SK-N-MC (cell line): ENCODE data around the gene PFN3.
"Not testable (repeated sequence)": the region's sequence is repeated elsewhere in the genome, so short reads cannot be mapped to it uniquely, and the experiment has no call there.

Source experiments
- DNase-seq: peaks from one replicate; pipeline ENCODE4 v3.0.0-alpha.2; 2011; ENCODE audit warnings: low read depth, low spot score
- H3K27ac ChIP-seq: fragments of 200-600 bp; sonication (generic); 2 replicates; pipeline ENCODE4 v1.5.1; 2016; ENCODE audit warnings: mixed run types
- H3K36me3 ChIP-seq: fragments of 200-600 bp; sonication (generic); 2 replicates; pipeline ENCODE4 v1.6.1; 2017; ENCODE audit warnings: antibody characterized with exemption, low read length, mixed read lengths; ENCODE audit not compliant: insufficient read depth
- H3K4me3 ChIP-seq: fragments of 200-600 bp; sonication (generic); 2 replicates; pipeline ENCODE4 v1.5.1; 2016
- H3K9ac ChIP-seq: fragments of 200-600 bp; sonication (generic); 2 replicates; pipeline ENCODE4 v1.8.0; 2017; ENCODE audit warnings: mixed run types, mixed read lengths; ENCODE audit not compliant: insufficient read length
- H3K9me3 ChIP-seq: fragments of 200-600 bp; sonication (generic); 2 replicates; pipeline ENCODE4 v1.6.1; 2017; ENCODE audit warnings: low read depth, mild to moderate bottlenecking, antibody characterized with exemption, low read length, moderate library complexity, mixed read lengths
- EZH2 ChIP-seq: fragments of 200-600 bp; sonication (generic); IDR thresholded peaks from one replicate; pipeline ENCODE4 v1.6.1; 2017; ENCODE audit warnings: antibody characterized with exemption
- FOXP2 ChIP-seq: optimal IDR thresholded peaks from 2 replicates; pipeline ENCODE3; 2011; ENCODE audit warnings: mild to moderate bottlenecking, moderate library complexity; ENCODE audit not compliant: insufficient read depth; ENCODE audit errors: extremely low read length, control extremely low read depth
- POLR2AphosphoS5 ChIP-seq: IDR thresholded peaks from 2 replicates; pipeline ENCODE4 v1.6.1; 2012; ENCODE audit warnings: mild to moderate bottlenecking, low read depth, low read length, borderline replicate concordance

The PFN3 gene

DNA sequence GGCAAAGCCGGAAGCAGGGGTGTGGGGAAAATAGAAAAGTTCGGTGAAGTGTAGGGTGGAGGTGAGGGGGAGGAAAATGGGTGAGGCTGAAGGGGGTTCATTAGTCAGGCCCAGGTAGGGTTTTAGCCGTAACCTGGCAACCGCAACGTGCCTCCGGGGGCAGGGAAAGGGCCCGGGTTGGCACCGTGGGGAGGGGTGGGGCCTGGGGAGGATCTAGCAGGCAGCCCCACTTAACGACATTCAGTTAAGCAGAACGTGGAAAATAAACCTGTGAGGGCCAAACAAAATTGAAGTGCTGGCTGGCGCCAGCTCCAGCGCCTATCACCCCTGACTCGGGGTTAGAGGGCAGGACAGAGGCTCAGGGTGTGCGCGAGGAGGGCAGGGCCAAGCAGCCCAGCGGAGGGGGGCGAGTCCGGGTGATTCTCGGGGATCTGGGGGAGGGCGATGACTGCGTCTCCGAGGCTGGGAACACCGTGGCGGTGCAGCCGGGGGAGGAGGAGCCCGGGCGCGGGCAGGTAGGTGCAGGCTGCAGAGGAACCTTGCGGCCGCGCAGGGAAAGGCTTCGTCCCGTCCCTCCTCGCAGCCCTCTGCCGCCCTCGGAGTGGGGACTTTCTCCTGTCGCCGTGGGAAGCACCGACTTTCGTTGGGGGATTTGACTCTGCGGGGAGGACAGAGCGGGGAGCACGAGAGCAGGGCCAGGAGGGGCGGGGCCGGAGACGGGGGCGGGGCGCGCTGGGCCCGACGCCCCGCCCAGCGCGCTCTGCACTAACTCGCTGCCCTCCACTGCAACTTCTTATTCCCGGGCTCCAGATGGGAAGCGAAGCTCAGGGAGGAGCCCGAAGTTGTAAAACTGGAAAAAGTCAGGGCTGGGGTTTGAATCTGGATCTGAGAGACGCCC is 37.6 kb downstream of the PFN3 start:
- DNase-seq = no peak
- TF ChIP-seq POLR2AphosphoS5 (peak; percentile 40; the same call in 1 of the 2 replicates), FOXP2 (no peak)
- Histone ChIP-seq H3K9ac (no peak overlapping the region), H3K36me3 (no peaks in the 10 kb centered on the region), H3K9me3 (no peaks in the 10 kb centered on the region), H3K27ac (no peak overlapping the region), H3K4me3 (peak overlapping the region; percentile 74)

DNA sequence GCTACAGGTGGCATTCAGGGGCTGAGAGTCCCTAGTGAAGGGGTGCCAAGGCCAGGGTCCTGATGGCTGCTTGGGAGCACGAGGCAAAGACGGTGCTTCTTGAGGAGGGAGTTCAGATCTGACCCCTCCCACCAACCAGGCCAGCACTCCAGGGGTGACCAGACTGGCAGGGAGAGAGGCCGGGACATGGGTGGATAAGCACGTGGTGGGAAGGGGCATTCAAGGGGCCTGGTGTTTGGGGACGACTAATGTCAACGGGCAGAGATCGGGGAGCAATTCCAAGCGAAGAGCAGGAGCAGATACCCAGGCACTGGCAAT is 38.2 kb downstream of the PFN3 start:
- DNase-seq = no peak
- Histone ChIP-seq H3K4me3 (no peak overlapping the region), H3K9me3 (no peaks in the 10 kb centered on the region), H3K36me3 (no peaks in the 10 kb centered on the region), H3K9ac (no peak overlapping the region), H3K27ac (no peak overlapping the region)
- TF ChIP-seq FOXP2 (no peak), EZH2 (no peak), POLR2AphosphoS5 (no peak)

DNA sequence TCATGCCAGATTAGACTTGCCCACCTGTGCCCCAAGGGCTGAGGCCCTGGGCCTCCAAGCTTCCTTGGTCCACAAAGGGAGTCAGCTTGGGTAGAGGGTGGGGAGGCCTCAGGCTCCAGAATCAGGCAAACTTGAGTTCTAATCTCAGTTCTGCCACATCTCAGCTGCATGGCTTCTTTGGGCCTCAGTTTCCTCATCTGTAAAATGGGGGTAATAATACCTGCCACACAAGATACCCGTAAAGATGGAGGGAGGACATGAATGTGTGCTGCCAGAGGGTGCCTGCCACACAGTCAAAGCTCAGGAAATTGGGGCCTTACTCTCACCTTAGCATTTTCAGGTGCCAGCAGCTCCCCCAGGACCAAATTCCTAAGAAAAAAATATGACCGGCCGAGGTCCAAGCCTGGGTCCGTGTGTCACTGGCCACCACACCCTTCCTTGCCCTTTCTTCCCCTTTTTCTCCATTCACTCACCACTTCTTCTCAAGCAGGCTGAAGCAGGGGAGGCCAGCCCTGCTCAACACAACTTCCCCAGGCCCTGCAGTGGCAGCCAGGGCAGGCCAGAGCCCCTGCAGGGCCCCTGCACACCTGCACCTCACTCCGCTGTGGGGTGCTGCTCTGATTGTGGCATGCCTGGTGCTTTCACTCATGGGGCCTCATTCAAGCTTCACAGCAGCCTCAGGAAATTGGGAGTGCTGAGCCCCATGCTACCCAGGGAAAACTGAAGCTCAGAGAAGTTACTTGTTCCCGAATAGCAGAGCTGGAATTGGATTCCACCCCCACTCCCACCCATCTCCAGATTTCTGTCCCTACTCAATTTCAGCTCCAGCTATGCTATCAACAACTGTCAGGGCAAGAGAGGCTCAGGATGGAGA is 38.8 kb downstream of the PFN3 start:
- TF ChIP-seq FOXP2 = no peak

DNA sequence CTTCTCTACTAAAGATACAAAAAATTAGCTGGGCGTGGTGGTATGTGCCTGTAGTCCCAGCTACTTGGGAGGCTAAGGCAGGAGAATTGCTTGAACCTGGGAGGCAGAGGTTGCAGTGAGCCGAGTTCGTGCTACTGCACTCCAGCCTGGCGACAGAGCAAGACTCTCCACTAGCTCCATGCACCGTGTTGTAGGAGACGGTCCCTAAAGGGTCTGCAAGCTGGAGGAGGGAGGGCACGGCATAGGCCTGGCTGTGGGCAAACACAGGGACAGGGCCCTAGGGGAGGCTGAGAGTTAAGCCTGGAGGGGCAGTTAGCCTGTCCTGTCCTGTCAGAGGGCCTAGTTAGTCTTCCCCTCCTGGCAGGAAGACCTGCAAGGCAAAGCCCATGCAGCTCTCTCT is 39.7 kb downstream of the PFN3 start:
- DNase-seq, H3K4me3 ChIP-seq, H3K9ac ChIP-seq, H3K36me3 ChIP-seq, H3K27ac ChIP-seq, H3K9me3 ChIP-seq: not testable (repeated sequence)

More for the DNA sequence above, 38.8 kb downstream of the PFN3 start:
- H3K36me3 ChIP-seq = no peaks in the 10 kb centered on the region
- DNase-seq = no peak
- no peak overlapping the region for H3K9ac ChIP-seq
- no peak overlapping the region for H3K4me3 ChIP-seq
- no peak overlapping the region for H3K27ac ChIP-seq
- no peaks in the 10 kb centered on the region for H3K9me3 ChIP-seq

DNA sequence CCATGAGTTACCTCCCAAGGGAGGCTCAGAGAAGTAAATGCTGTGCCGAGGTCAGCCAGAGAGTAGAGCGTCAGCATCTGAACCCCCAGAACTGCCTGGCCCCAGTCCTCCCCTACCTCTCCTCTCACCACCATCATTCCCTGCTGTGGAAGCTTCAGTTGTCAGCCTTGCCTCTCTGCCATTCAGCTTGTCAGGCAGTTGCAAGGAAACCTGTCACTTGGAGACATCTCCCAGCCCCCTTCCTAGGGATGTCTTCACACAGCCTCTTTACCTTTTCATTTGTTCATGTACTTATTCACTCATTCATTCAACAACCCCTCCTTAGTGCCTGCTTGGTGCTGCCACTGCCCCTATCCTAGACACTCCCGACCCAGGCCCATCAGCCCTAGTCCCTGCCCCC is 40.6 kb downstream of the PFN3 start:
- Histone ChIP-seq H3K4me3 (no peak overlapping the region), H3K9me3 (no peaks in the 10 kb centered on the region), H3K9ac (no peak overlapping the region), H3K36me3 (no peaks in the 10 kb centered on the region), H3K27ac (no peak overlapping the region)
- no peak for DNase-seq
- no peak for TF ChIP-seq FOXP2
- no peak for TF ChIP-seq POLR2AphosphoS5
- no peak for TF ChIP-seq EZH2

DNA sequence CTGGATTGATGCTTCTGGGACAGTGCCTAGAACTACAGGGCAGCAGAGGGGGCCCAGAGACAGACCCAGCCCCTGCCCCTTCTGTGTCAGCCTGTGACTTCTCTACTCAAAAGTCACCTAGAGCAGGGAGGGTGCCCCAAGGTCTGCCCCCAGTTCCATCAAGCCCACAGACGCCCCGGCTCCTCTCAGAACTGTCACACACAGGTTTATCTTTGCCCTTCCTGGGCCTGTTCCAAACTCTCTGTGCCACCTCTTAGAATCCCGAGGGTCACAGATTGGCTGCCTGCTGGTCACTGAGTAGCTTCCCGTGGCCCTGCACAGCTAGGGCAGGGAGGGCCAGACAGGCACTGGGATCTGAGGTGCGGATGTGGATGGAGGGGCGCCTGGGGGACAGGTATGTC is 41.0 kb downstream of the PFN3 start:
- TF ChIP-seq FOXP2 (no peak), EZH2 (no peak), POLR2AphosphoS5 (no peak)
- H3K9me3 ChIP-seq = no peaks in the 10 kb centered on the region
- no peak overlapping the region for H3K9ac ChIP-seq
- no peaks in the 10 kb centered on the region for H3K36me3 ChIP-seq
- H3K4me3 ChIP-seq = no peak overlapping the region
- DNase-seq = no peak
- H3K27ac ChIP-seq = no peak overlapping the region

DNA sequence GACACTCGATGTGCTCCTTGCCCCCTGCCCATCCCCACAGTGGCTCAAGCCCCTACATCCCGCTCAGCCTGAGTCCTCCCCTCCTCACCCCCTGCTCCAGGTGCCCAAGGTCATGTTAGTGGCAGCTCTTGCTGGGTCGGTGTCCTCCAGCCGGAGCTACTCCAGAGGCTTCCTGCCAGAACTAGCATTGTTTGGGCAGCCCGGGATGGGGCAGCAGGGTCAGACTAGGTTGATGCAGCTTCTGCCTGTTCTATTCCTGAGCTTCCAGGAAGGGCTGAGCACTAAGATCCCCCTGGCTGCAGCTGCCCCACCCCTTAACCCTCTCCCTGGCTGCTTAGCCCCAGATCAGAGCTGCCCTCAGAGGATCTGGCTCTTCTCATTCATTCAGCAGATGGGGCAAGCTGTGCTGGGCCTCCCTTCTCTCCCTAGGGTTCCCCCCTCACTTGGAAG is 42.1 kb downstream of the PFN3 start:
- no peak overlapping the region for H3K27ac ChIP-seq
- H3K9me3 ChIP-seq = no peaks in the 10 kb centered on the region
- H3K9ac ChIP-seq = peak overlapping the region; percentile 59
- TF ChIP-seq POLR2AphosphoS5 (no peak), EZH2 (no peak), FOXP2 (no peak)
- H3K36me3 ChIP-seq = no peaks in the 10 kb centered on the region
- H3K4me3 ChIP-seq = peak overlapping the region; percentile 89
- DNase-seq = no peak

DNA sequence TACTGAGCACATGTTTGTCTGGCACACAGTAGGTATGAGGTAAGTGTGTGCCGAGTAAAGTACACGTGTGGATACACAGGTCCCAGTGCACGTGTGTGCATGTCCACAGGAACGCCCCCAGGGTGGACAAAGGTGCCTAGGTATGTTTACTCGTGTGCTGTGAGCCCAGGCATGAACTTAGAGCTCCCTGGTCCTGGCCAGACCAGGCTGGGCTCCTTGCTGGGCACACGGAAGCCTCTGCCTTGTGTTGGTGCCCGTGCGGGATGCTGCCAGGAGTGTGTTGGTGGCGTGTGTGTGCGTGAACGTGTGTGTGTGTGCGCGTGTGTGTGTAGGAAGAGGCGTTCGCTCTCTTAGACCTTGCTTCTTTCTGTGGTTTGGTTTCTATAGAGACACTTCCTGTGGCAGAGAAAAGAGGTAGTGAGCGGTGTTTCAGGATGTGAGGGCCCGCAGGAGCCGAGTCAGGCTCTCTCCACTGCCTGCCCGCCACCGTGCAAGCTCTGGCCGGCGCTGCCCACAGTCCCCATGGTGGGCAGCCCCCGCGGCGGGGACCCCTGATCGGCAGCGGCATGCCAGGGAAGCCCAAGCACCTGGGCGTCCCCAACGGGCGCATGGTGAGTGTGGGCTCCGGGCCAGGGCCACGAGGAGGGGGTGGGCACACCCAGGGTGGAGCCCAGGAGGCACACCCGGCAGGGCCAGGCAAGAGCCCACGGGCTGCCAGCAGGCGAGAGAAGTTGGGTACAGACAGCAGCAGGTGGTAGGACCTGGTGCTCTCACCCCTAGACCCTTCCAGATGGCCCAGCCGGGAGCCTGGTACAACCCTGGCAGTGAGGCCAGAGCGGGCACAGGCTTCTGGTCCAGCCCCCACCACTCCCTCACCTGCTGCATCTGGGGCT is 42.8 kb downstream of the PFN3 start, which contains the start of gene RGS14:
RGS14 (plus strand) TSS at position 466 of the 893 bp plus-strand sequence; CDS start at position 567, 101 bp downstream.
- no peaks in the 10 kb centered on the region for H3K36me3 ChIP-seq
- no peak within 1 kb of the TSS for H3K27ac ChIP-seq
- peak within 1 kb of the TSS; percentile 89 for H3K4me3 ChIP-seq
- peak within 1 kb of the TSS; percentile 59 for H3K9ac ChIP-seq
- H3K9me3 ChIP-seq = no peaks in the 10 kb centered on the region
- no peak for TF ChIP-seq EZH2
- TF ChIP-seq FOXP2 = no peak
- TF ChIP-seq POLR2AphosphoS5 = peak; percentile 66; the same call in 1 of the 2 replicates
- DNase-seq = peak; percentile 39
